H1 (cell line): ENCODE data around the gene GPR26. TPM values are rescaled to one million over a fixed set of nuclear protein-coding genes. Genes with fewer than 3 reads are reported as not detected.

Source experiments
- CBX5 ChIP-seq: fragments of 300-800, 300-1000 bp; sonication (generic); IDR thresholded peaks from 2 replicates; pipeline ENCODE4 v1.7.1; 2016; ENCODE audit warnings: antibody characterized with exemption, low read length, low read depth
- polyA plus RNA-seq, 7 experiments: library from polyadenylated mRNA; depleted of rRNA in 3 of 7; stranded (reverse) in 5 of 7; unstranded in 2 of 7; fragments of >200 nt in 5 of 7; fragments of 200-250 nt in 2 of 7; gene quantifications; 1 replicate in 5 of 7; 2 replicates in 1 of 7; 4 replicates in 1 of 7; pipeline versions ENCODE4 v1.2.1 to v1.2.3, GENCODE V29; 2011 to 2013; ENCODE audit warnings: missing spikeins in 2 of 7, mixed read lengths in 2 of 7
- total RNA-seq: library from RNA; stranded (reverse); fragmentation: NEBNext Ultra II Directional; extraction: Animal tissue kit (Norgen Biotek cat#: 25700); gene quantifications from 2 replicates; pipeline ENCODE4 v1.2.1, GENCODE V29; 2021
- TF ChIP-seq, protein P1 (sequence below): fragments of 300-600 bp; sonication (generic); IDR thresholded peaks from 2 replicates; pipeline ENCODE4 v1.7.1; 2012; ENCODE audit warnings: low read length, moderate library complexity, mild to moderate bottlenecking, inconsistent platforms; ENCODE audit not compliant: insufficient replicate concordance

GPR26 gene
- total and polyA plus RNA-seq, 2 of the 8 experiments (the other 6 are each of a cell fraction or from before 2014, with no cell fraction given), result 0.09 to 0.21 TPM

DNA sequence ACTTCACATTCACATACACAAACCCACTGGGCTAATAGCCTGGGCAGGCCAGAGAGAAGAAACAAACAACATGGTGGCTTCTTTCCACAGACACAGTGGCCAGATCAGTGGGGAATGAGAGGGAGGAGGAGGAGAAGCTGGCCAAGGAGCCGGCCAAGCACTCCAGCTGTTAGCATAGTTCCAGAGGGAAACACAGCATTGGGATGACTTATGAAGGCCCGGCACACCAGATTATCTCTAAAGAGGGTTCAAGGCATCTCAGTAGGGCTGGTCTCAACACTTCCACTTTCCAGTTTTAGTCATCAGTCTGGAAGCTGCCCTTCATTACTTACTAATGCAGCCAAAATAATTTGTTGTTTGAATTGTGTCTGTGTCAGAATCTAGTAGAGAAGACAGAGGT, 42.1 kb upstream of the GPR26 start (continued):
- TF ChIP-seq, protein P1, sequence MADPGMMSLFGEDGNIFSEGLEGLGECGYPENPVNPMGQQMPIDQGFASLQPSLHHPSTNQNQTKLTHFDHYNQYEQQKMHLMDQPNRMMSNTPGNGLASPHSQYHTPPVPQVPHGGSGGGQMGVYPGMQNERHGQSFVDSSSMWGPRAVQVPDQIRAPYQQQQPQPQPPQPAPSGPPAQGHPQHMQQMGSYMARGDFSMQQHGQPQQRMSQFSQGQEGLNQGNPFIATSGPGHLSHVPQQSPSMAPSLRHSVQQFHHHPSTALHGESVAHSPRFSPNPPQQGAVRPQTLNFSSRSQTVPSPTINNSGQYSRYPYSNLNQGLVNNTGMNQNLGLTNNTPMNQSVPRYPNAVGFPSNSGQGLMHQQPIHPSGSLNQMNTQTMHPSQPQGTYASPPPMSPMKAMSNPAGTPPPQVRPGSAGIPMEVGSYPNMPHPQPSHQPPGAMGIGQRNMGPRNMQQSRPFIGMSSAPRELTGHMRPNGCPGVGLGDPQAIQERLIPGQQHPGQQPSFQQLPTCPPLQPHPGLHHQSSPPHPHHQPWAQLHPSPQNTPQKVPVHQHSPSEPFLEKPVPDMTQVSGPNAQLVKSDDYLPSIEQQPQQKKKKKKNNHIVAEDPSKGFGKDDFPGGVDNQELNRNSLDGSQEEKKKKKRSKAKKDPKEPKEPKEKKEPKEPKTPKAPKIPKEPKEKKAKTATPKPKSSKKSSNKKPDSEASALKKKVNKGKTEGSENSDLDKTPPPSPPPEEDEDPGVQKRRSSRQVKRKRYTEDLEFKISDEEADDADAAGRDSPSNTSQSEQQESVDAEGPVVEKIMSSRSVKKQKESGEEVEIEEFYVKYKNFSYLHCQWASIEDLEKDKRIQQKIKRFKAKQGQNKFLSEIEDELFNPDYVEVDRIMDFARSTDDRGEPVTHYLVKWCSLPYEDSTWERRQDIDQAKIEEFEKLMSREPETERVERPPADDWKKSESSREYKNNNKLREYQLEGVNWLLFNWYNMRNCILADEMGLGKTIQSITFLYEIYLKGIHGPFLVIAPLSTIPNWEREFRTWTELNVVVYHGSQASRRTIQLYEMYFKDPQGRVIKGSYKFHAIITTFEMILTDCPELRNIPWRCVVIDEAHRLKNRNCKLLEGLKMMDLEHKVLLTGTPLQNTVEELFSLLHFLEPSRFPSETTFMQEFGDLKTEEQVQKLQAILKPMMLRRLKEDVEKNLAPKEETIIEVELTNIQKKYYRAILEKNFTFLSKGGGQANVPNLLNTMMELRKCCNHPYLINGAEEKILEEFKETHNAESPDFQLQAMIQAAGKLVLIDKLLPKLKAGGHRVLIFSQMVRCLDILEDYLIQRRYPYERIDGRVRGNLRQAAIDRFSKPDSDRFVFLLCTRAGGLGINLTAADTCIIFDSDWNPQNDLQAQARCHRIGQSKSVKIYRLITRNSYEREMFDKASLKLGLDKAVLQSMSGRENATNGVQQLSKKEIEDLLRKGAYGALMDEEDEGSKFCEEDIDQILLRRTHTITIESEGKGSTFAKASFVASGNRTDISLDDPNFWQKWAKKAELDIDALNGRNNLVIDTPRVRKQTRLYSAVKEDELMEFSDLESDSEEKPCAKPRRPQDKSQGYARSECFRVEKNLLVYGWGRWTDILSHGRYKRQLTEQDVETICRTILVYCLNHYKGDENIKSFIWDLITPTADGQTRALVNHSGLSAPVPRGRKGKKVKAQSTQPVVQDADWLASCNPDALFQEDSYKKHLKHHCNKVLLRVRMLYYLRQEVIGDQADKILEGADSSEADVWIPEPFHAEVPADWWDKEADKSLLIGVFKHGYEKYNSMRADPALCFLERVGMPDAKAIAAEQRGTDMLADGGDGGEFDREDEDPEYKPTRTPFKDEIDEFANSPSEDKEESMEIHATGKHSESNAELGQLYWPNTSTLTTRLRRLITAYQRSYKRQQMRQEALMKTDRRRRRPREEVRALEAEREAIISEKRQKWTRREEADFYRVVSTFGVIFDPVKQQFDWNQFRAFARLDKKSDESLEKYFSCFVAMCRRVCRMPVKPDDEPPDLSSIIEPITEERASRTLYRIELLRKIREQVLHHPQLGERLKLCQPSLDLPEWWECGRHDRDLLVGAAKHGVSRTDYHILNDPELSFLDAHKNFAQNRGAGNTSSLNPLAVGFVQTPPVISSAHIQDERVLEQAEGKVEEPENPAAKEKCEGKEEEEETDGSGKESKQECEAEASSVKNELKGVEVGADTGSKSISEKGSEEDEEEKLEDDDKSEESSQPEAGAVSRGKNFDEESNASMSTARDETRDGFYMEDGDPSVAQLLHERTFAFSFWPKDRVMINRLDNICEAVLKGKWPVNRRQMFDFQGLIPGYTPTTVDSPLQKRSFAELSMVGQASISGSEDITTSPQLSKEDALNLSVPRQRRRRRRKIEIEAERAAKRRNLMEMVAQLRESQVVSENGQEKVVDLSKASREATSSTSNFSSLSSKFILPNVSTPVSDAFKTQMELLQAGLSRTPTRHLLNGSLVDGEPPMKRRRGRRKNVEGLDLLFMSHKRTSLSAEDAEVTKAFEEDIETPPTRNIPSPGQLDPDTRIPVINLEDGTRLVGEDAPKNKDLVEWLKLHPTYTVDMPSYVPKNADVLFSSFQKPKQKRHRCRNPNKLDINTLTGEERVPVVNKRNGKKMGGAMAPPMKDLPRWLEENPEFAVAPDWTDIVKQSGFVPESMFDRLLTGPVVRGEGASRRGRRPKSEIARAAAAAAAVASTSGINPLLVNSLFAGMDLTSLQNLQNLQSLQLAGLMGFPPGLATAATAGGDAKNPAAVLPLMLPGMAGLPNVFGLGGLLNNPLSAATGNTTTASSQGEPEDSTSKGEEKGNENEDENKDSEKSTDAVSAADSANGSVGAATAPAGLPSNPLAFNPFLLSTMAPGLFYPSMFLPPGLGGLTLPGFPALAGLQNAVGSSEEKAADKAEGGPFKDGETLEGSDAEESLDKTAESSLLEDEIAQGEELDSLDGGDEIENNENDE, result no peak
- TF ChIP-seq CBX5, result no peak
- TF ChIP-seq, all 59 proteins: peak for 0
